Psoas muscle (tissue), 8 donors: ENCODE measurements around the gene OR8K3. TPM values are rescaled to one million over a fixed set of nuclear protein-coding genes. Genes with fewer than 3 reads are reported as not detected.

Experiments
- ATAC-seq, 4 donors: fragments of 200-7000 bp; cut with Tn5 transposase; one replicate each; pipeline ENCODE4 v1.9.1; 2020; ENCODE audit warnings: moderate library complexity in 3 of 4, mild to moderate bottlenecking in 2 of 4
- DNase-seq, 2 donors: peaks; one replicate each; pipeline ENCODE4 v3.0.0-alpha.2; 2020
- H3K27ac ChIP-seq: fragments of 200-600 bp; one replicate; pipeline ENCODE4 v1.8.0; 2022
- H3K27me3 ChIP-seq, 3 donors: fragments of 200-600 bp in 1 of 3; one replicate each; pipeline versions ENCODE4 v1.6.1 to v1.8.0; 2013 to 2022; ENCODE audit warnings: low read length in 2 of 3, mild to moderate bottlenecking in 2 of 3, moderate library complexity in 1 of 3; ENCODE audit not compliant: insufficient read depth in 3 of 3
- H3K36me3 ChIP-seq, 2 donors: fragments of 200-600 bp in 1 of 2; one replicate each; pipeline versions ENCODE4 v1.6.1 to v1.8.0; 2013 to 2022; ENCODE audit warnings: low read depth in 1 of 2, mild to moderate bottlenecking in 1 of 2, moderate library complexity in 1 of 2; ENCODE audit not compliant: insufficient read depth in 1 of 2
- H3K4me1 ChIP-seq: fragments of 200-600 bp; one replicate; pipeline ENCODE4 v1.8.0; 2022
- H3K4me3 ChIP-seq: fragments of 200-600 bp; one replicate; pipeline ENCODE4 v1.8.0; 2022; ENCODE audit warnings: mild to moderate bottlenecking
- H3K9me3 ChIP-seq: fragments of 200-600 bp; one replicate; pipeline ENCODE4 v1.8.0; 2022
- CTCF ChIP-seq: fragments of 200-600 bp; IDR thresholded peaks from one replicate; pipeline ENCODE4 v1.8.0; 2022; ENCODE audit warnings: antibody characterized with exemption
- WGBS, 3 donors: extraction: QIAGEN DNeasy Blood & Tissue Kit; methylation state at CpG; one replicate each; pipeline versions ENCODE4 v1.1.6 to v1.1.7; 2013; 5-methylcytosine and 5-hydroxymethylcytosine counted together
- intact Hi-C, 2 donors: fragments of 100-400 bp; cut with DNase I; formaldehyde crosslinking; loops; one replicate each; pipeline versions ENCODE4 v1.11.0 to v1.14.2; 2022
- long read RNA-seq, 2 donors: library from polyadenylated mRNA; unstranded; transcript quantifications; one replicate each; pipeline ENCODE4 v2.0.0, GENCODE V29; 2021
- polyA plus RNA-seq, 3 donors: library from polyadenylated mRNA; stranded (reverse); fragments of 200-250 nt; gene quantifications; one replicate each; pipeline ENCODE4 v1.2.3, GENCODE V29; 2013
- total RNA-seq, 4 donors: library from RNA; stranded (reverse); fragmentation: NEBNext Ultra II Directional in 2 of 4; extraction: Animal tissue kit (Norgen Biotek cat#: 25700) in 2 of 4; gene quantifications; one replicate each; pipeline versions ENCODE4 v1.2.1 to v1.2.4, GENCODE V29; 2021 to 2023
- donor health status: healthy with polysubstance abuse.
- donor health status: DM: no; HTN: no; CAD: no; lungs with moderate emphysema.
- donor health status: Bipolar disorder and iron deficiency.
- donor health status: healthy.
- donor health status: DM: yes; HTN: yes; CAD: no.
- donor health status: DM: no; HTN: no; CAD: no.
- donor health status: DM: no; HTN: no; CAD: no.
- donor health status: DM: yes; HTN: yes; CAD: no.

The OR8K3 gene
- total RNA-seq = not detected
- not detected for polyA plus RNA-seq
- long read RNA-seq, donor 1 = 0 reads
- long read RNA-seq, donor 2 = 0 reads

GRCh38 chr11:56314844-56315243 is at the start of gene OR8K3:
Gene OR8K3 (plus strand): TSS chr11:56315144. CDS start chr11:56318307, 3,163 bp downstream.
- Histone ChIP-seq H3K27me3 (no peaks in the 10 kb centered on the region), H3K4me1 (no peaks in the 10 kb centered on the region), H3K36me3 (no peaks in the 10 kb centered on the region), H3K4me3 (no peak within 1 kb of the TSS), H3K27ac (no peak within 1 kb of the TSS), H3K9me3 (no peaks in the 10 kb centered on the region)
- no peak for ATAC-seq
- DNase-seq = no peak
- TF ChIP-seq CTCF = no peak
- intact Hi-C loops = no loop called here

- DNase-seq = no peak
- Histone ChIP-seq H3K27me3 (no peaks in the 10 kb centered on the region), H3K9me3 (peaks cover 6% of the 10 kb centered on the region), H3K4me1 (no peaks in the 10 kb centered on the region), H3K36me3 (no peaks in the 10 kb centered on the region), H3K27ac (no peak overlapping the region), H3K4me3 (no peak overlapping the region)
- no peak for TF ChIP-seq CTCF
- intact Hi-C loops = no loop called here
- 62 to 65% (median 63%) methylated on average over 3 of the region's 3 CpGs for WGBS, 3 donors
- ATAC-seq = no peak
Measured at GRCh38 chr11:56271092-56271491, 43.9 kb upstream of the OR8K3 start.

- H3K4me1 ChIP-seq = no peaks in the 10 kb centered on the region
- no peaks in the 10 kb centered on the region for H3K36me3 ChIP-seq
- no peak within 1 kb of the TSS for H3K4me3 ChIP-seq
- H3K9me3 ChIP-seq = peaks cover 6% of the 10 kb centered on the region
- intact Hi-C loops = no loop called here
- H3K27me3 ChIP-seq = no peaks in the 10 kb centered on the region
- TF ChIP-seq CTCF = no peak
- DNase-seq = no peak
- no peak within 1 kb of the TSS for H3K27ac ChIP-seq
- no peak for ATAC-seq
Measured at GRCh38 chr11:56273854-56274253, 41.1 kb upstream of the OR8K3 start, which contains the start of gene OR5T1. Gene OR5T1 (plus strand): TSS chr11:56274154. CDS start chr11:56275639, 1,485 bp downstream.

GRCh38 chr11:56292154-56292553 is 22.8 kb upstream of the OR8K3 start, which contains the start of gene OR8H1:
Gene OR8H1 (minus strand): TSS chr11:56292254. CDS start chr11:56291062, 1,192 bp downstream.
- H3K36me3 ChIP-seq = no peaks in the 10 kb centered on the region
- no peak for ATAC-seq
- H3K4me3 ChIP-seq = no peak within 1 kb of the TSS
- intact Hi-C loops = no loop called here
- DNase-seq = no peak
- no peak for TF ChIP-seq CTCF
- no peaks in the 10 kb centered on the region for H3K9me3 ChIP-seq
- no peaks in the 10 kb centered on the region for H3K4me1 ChIP-seq
- no peaks in the 10 kb centered on the region for H3K27me3 ChIP-seq
- no peak within 1 kb of the TSS for H3K27ac ChIP-seq
- WGBS, 3 donors = 56 to 71% (median 61%) methylated on average over 2 of the region's 2 CpGs

- no peak for ATAC-seq
Measured at GRCh38 chr11:56296898-56297297, 18.0 kb upstream of the OR8K3 start.

More at GRCh38 chr11:56296898-56297297, 18.0 kb upstream of the OR8K3 start:
- H3K9me3 ChIP-seq = no peaks in the 10 kb centered on the region
- no peak overlapping the region for H3K4me3 ChIP-seq
- WGBS, 3 donors = 82 to 84% (median 84%) methylated on average over 4 of the region's 4 CpGs
- TF ChIP-seq CTCF = no peak
- no peak for DNase-seq
- no peak overlapping the region for H3K27ac ChIP-seq
- H3K27me3 ChIP-seq = no peaks in the 10 kb centered on the region
- H3K36me3 ChIP-seq = no peaks in the 10 kb centered on the region
- intact Hi-C loops = no loop called here
- no peaks in the 10 kb centered on the region for H3K4me1 ChIP-seq
